OCI-LY3 (cell line): ENCODE results near the gene ZEB1.

Experiments used
- EZH2phosphoT487 ChIP-seq: fragments of 200-600 bp; shearing (Covaris generic); IDR thresholded peaks from 2 replicates; pipeline ENCODE4 v1.6.1; 2018; ENCODE audit warnings: antibody characterized with exemption, mixed run types, low read depth
- TF ChIP-seq, protein P1 (sequence below): fragments of 200-600, 300-600 bp; sonication (generic); IDR thresholded peaks from 2 replicates; pipeline ENCODE4 v1.5.1; 2014; ENCODE audit warnings: antibody characterized with exemption, low read length, low read depth

DNA sequence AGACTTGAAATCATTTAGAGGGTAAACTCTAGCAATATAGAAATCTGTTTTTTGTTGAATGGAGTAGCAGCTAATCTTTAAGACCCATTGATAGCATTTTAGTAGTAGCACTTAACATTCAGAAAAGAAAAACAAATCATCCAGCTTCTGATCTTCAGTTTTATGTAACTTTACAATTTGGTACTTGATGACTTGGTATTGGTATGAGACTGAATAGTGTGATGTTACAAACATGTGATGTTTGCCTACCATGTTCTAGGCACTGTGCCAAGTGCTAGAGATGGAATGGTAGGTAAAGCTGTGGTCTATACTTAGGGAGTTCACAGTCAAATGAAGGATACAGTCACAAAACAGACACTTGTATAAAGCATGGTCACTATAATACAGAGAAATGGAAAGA, 21.3 kb downstream of the ZEB1 start:
- TF ChIP-seq, protein P1, sequence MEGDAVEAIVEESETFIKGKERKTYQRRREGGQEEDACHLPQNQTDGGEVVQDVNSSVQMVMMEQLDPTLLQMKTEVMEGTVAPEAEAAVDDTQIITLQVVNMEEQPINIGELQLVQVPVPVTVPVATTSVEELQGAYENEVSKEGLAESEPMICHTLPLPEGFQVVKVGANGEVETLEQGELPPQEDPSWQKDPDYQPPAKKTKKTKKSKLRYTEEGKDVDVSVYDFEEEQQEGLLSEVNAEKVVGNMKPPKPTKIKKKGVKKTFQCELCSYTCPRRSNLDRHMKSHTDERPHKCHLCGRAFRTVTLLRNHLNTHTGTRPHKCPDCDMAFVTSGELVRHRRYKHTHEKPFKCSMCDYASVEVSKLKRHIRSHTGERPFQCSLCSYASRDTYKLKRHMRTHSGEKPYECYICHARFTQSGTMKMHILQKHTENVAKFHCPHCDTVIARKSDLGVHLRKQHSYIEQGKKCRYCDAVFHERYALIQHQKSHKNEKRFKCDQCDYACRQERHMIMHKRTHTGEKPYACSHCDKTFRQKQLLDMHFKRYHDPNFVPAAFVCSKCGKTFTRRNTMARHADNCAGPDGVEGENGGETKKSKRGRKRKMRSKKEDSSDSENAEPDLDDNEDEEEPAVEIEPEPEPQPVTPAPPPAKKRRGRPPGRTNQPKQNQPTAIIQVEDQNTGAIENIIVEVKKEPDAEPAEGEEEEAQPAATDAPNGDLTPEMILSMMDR = no peak
- TF ChIP-seq EZH2phosphoT487 = no peak
